HepG2 (cell line): Measurements from ENCODE around the gene GRIA3. TPM values are rescaled to one million over a fixed set of nuclear protein-coding genes. Genes with fewer than 3 reads are reported as not detected.

Experiments used
- ATAC-seq: fragments of 200-7000 bp; cut with Tn5 transposase; 3 replicates; pipeline ENCODE4 v1.9.1; 2020; ENCODE audit warnings: mild to moderate bottlenecking, moderate library complexity
- BruUV-seq: library from RNA; stranded (reverse); fragments of 400-500 nt; replicated peaks from 2 replicates; lab custom pipeline; 2021; lab: Mats Ljungman, UMichigan
- CTCF ChIA-PET: fragments of 300-600 bp; formaldehyde crosslinking; extraction: SDS; loops from one replicate; lab custom pipeline; 2021; ENCODE audit warnings: low total read pairs, inconsistent platforms, low intra/inter-chr PET ratio; lab: Yijun Ruan, JAX
- POLR2A ChIA-PET: fragments of 350-600 bp; sonication (Branson Sonifier 250); formaldehyde crosslinking; loops from one replicate; lab custom pipeline; 2020; ENCODE audit warnings: antibody characterized with exemption, inconsistent platforms; lab: Yijun Ruan, JAX
- DNase-seq: peaks from one replicate; pipeline ENCODE4 v3.0.0-alpha.2; 2015; ENCODE audit warnings: low spot score
- FAIRE-seq: peaks from 3 replicates; lab custom pipeline; 2011; peaks lifted over from hg19 to GRCh38; lab: Jason Lieb, UNC
- H2AFZ ChIP-seq: one replicate; pipeline ENCODE4 v1.6.1; 2011; ENCODE audit warnings: low read length, inconsistent platforms
- H3K27ac ChIP-seq: fragments of 300-600 bp; 3 replicates; pipeline ENCODE4 v1.8.0; 2011; ENCODE audit warnings: mixed run types, mild to moderate bottlenecking, mixed read lengths, low read length, inconsistent platforms; ENCODE audit not compliant: insufficient read depth; ENCODE audit errors: extremely low read length
- H3K27me3 ChIP-seq, 2 experiments: fragments of 200-600 bp in 1 of 2; 2 replicates in 1 of 2; 3 replicates in 1 of 2; pipeline versions ENCODE4 v1.6.0 to v1.8.0; 2011; ENCODE audit warnings: low read length in 2 of 2, mild to moderate bottlenecking in 2 of 2, moderate library complexity in 2 of 2, inconsistent platforms in 1 of 2; ENCODE audit not compliant: insufficient read depth in 2 of 2, control insufficient read depth in 1 of 2
- H3K36me3 ChIP-seq, 2 experiments: fragments of 200-600 bp in 1 of 2; replicated peaks in 1 of 2; 2 replicates in 1 of 2; 3 replicates in 1 of 2; pipeline versions ENCODE4 v1.5.1 to v1.8.0; 2011; ENCODE audit warnings: low read length in 2 of 2, inconsistent platforms in 1 of 2; ENCODE audit not compliant: insufficient read depth in 2 of 2, control insufficient read depth in 1 of 2
- H3K4me1 ChIP-seq: 2 replicates; pipeline ENCODE4 v1.5.1; 2012; ENCODE audit warnings: low read length, inconsistent platforms; ENCODE audit not compliant: insufficient read depth
- H3K4me2 ChIP-seq: 2 replicates; pipeline ENCODE4 v1.6.0; 2011; ENCODE audit warnings: low read depth, low read length, inconsistent platforms
- H3K4me3 ChIP-seq, 3 experiments: fragments of 200-600 bp in 1 of 3; sonication (generic), shearing (Covaris generic) in 1 of 3; replicated peaks in 1 of 3; 2 replicates each; pipeline ENCODE4 v1.5.1; 2011 to 2016; ENCODE audit warnings: low read length in 3 of 3, inconsistent platforms in 2 of 3, low read depth in 2 of 3, mild to moderate bottlenecking in 2 of 3, control low read depth in 1 of 3, mixed read lengths in 1 of 3; ENCODE audit not compliant: insufficient read depth in 1 of 3
- H3K79me2 ChIP-seq: one replicate; pipeline ENCODE4 v1.6.1; 2011; ENCODE audit warnings: low read length, inconsistent platforms; ENCODE audit not compliant: insufficient read depth
- H3K9ac ChIP-seq: 2 replicates; pipeline ENCODE4 v1.6.0; 2011; ENCODE audit warnings: mild to moderate bottlenecking, low read depth, low read length, inconsistent platforms; ENCODE audit not compliant: insufficient read depth
- H3K9me3 ChIP-seq: 2 replicates; pipeline ENCODE4 v1.5.1; 2012; ENCODE audit warnings: mild to moderate bottlenecking, low read length
- H4K20me1 ChIP-seq: 2 replicates; pipeline ENCODE4 v1.6.0; 2011; ENCODE audit warnings: inconsistent platforms, mild to moderate bottlenecking, low read length, moderate library complexity; ENCODE audit not compliant: insufficient read depth
- NCOA5 ChIP-seq: sonication (generic); formaldehyde crosslinking; IDR thresholded peaks from 2 replicates; pipeline ENCODE4 v1.4.0; 2020; ENCODE audit warnings: missing genetic modification reagents
- NFE2L1 ChIP-seq: sonication (generic); formaldehyde crosslinking; IDR thresholded peaks from 2 replicates; pipeline ENCODE4 v1.4.0; 2020; ENCODE audit warnings: missing genetic modification reagents, mild to moderate bottlenecking, borderline replicate concordance
- PPARG ChIP-seq: conservative IDR thresholded peaks from 2 replicates; pipeline ENCODE4 v1.6.1; 2016; ENCODE audit warnings: missing biosample characterization, missing genetic modification reagents
- RORA ChIP-seq: sonication (generic); formaldehyde crosslinking; IDR thresholded peaks from 2 replicates; pipeline ENCODE4 v1.5.0; 2020; ENCODE audit warnings: mild to moderate bottlenecking, missing genetic modification reagents, moderate library complexity
- SRSF4 ChIP-seq: fragments of 200-400 bp; formaldehyde crosslinking; IDR thresholded peaks from one replicate; pipeline ENCODE4 v1.6.1; 2018; ENCODE audit warnings: mild to moderate bottlenecking, low read depth, low read length, moderate library complexity; ENCODE audit not compliant: poor library complexity, severe bottlenecking
- SUZ12 ChIP-seq: fragments of 150-350 bp; IDR thresholded peaks from 2 replicates; pipeline ENCODE4 v1.6.1; 2014; ENCODE audit warnings: low read depth, low read length
- TFAP4 ChIP-seq: sonication (generic); IDR thresholded peaks from 2 replicates; pipeline ENCODE4 v1.6.1; 2016; ENCODE audit warnings: low read depth, borderline replicate concordance
- ZNF512B ChIP-seq: sonication (generic); formaldehyde crosslinking; IDR thresholded peaks from 2 replicates; pipeline ENCODE4 v1.5.1; 2020; ENCODE audit warnings: missing genetic modification reagents, mild to moderate bottlenecking, borderline replicate concordance
- ZNF770 ChIP-seq: sonication (generic); formaldehyde crosslinking; IDR thresholded peaks from 2 replicates; pipeline ENCODE4 v1.5.0; 2020; ENCODE audit warnings: mild to moderate bottlenecking, missing genetic modification reagents
- WGBS: methylation state at CpG from one replicate; pipeline ENCODE4 v1.1.6; 2017; ENCODE audit warnings: low lambda C conversion rate; 5-methylcytosine and 5-hydroxymethylcytosine counted together
- in situ Hi-C: cut with HindIII; loops from 2 replicates; pipeline ENCODE4 v1.10.0; 2017; ENCODE audit warnings: low pct_unique_long_range_greater_than_20kb; ENCODE audit not compliant: extremely low pct_ligation_motif_present
- intact Hi-C: fragments of 100-400 bp; cut with micrococcal nuclease; formaldehyde crosslinking; loops from one replicate; pipeline ENCODE4 v1.10.0; 2022; ENCODE audit not compliant: unreplicated experiment
- polyA plus RNA-seq, 8 experiments: library from polyadenylated mRNA; depleted of rRNA in 3 of 8; stranded (reverse) in 7 of 8; unstranded in 1 of 8; fragments of >200 nt; fragmentation: Illumina TruSeq in 4 of 8; extraction: Trizol in 4 of 8; gene quantifications; 2 replicates each; pipeline versions ENCODE4 v1.2.1 to v1.2.3, GENCODE V29; 2011 to 2016; ENCODE audit warnings: low read depth in 4 of 8, missing spikeins in 1 of 8, mixed read lengths in 1 of 8; ENCODE audit not compliant: insufficient read depth in 1 of 8
- total RNA-seq, 5 experiments: library from RNA; depleted of rRNA; stranded (reverse); fragments of >200 nt; fragmentation: Illumina TruSeq; extraction: Trizol; gene quantifications; 2 replicates each; pipeline ENCODE4 v1.2.3, GENCODE V29; 2016; ENCODE audit warnings: low read depth in 1 of 5

Gene GRIA3
- total and polyA plus RNA-seq, 2 of the 13 experiments (the other 11 are each of a cell fraction or from before 2014, with no cell fraction given): not detected

- H3K36me3 ChIP-seq: no peaks in the 10 kb centered on the region
- H3K9me3 ChIP-seq: no peaks in the 10 kb centered on the region
- no peak for DNase-seq
- no peak overlapping the region for H3K4me3 ChIP-seq
- H3K4me2 ChIP-seq: no peak overlapping the region
- ChIA-PET POLR2A (no interaction called here), CTCF (no interaction called here)
- H3K27me3 ChIP-seq: no peaks in the 10 kb centered on the region
- BruUV-seq: no TSS peak
- H3K79me2 ChIP-seq: no peaks in the 10 kb centered on the region
- 6% methylated on average over 1 of the region's 5 CpGs for WGBS
- FAIRE-seq: no peak
- ATAC-seq: no peak
- H4K20me1 ChIP-seq: no peaks in the 10 kb centered on the region
- intact Hi-C loops (no loop called here), in situ Hi-C loops (no loop called here)
- H3K9ac ChIP-seq: no peak overlapping the region
- no peak overlapping the region for H2AFZ ChIP-seq
- no peaks in the 10 kb centered on the region for H3K4me1 ChIP-seq
- no peak overlapping the region for H3K27ac ChIP-seq
- no peak for TF ChIP-seq SRSF4
- no peak for TF ChIP-seq ZNF512B (CRISPR knock-in tag)
- TF ChIP-seq RORA (CRISPR knock-in tag): no peak
- no peak for TF ChIP-seq SUZ12
- no peak for TF ChIP-seq TFAP4
- no peak for TF ChIP-seq NFE2L1 (CRISPR knock-in tag)
- TF ChIP-seq ZNF770 (CRISPR knock-in tag): no peak
- no peak for TF ChIP-seq NCOA5 (CRISPR knock-in tag)
- no peak for TF ChIP-seq PPARG (CRISPR knock-in tag)
Observed at GRCh38 chrX:123282241-123282640, 98.2 kb downstream of the GRIA3 start.
